Esophagus squamous epithelium (tissue), 4 donors: Measurements from ENCODE around the gene TCP11.

Experiments used
- CTCF ChIP-seq, 6 experiments: fragments of 450-650 bp in 4 of 6; fragments of 200-600 bp in 2 of 6; sonication (generic) in 2 of 6; IDR thresholded peaks; one replicate each; pipeline ENCODE4 v1.5.1; 2016 to 2019; ENCODE audit warnings: antibody characterized with exemption in 6 of 6, mild to moderate bottlenecking in 4 of 6, moderate library complexity in 4 of 6
- POLR2A ChIP-seq, 4 donors: fragments of 450-650 bp; IDR thresholded peaks; one replicate each; pipeline ENCODE4 v1.6.1; 2017; ENCODE audit warnings: antibody characterized with exemption in 4 of 4, mild to moderate bottlenecking in 4 of 4, moderate library complexity in 3 of 4

DNA sequence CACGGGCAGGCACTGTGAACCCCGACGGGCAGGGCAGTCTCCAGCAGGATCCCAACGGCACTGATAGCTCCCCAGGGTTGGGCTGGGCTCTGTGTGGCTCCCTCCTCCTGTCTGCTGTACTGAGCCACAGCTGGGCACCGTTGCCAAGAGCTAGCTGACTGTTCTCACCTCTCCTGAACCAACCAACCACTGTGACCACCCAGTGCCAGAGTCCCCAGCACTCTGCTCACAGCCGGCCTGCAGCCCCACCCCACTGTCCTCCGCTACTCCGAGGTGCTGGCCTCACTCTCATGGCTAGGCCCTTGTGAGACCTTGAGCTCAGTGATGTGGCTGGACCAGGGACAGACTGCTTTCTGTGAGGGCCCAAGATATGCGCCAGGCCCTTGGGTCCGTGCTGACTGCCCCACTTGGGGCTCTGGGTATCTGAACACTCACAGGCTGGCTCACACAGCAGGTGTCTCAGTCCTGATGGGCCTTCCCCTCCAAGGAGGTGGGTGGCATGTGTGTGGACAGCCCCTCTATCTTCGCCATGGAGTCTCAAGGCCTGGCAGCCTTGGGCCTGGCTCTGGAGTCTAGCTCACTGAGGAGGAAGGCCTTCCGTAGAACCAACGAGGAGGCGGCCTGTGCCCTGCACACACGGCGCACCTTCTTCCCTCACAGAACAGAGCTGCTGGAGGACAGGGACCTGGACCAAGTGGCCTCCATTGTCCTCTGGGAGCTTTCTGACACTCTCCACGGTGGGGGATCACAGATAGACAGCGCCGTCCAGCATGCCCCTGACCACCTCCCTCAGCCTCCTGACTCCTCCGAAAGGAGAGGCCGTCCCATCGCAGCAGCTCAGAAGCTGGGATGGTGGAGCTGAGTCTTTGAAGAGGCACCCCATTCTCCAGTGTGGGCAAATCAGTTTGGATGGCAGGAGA, 53.5 kb downstream of the TCP11 start:
- TF ChIP-seq CTCF (IDR thresholded peaks at IDR 0.05) (no peak), POLR2A (IDR thresholded peaks at IDR 0.05) (no peak)
